NCI-H226 (cell line): Measurements from ENCODE around the gene CNDP2.
A peak's percentile ranks its signal among the peaks of the same experiment; 100 is the strongest.
"Not testable (repeated sequence)": the region's sequence is repeated elsewhere in the genome, so short reads cannot be mapped to it uniquely, and the experiment has no call there.

Experiments used
- DNase-seq: peaks from one replicate; pipeline ENCODE4 v3.0.0-alpha.2; 2015

CNDP2 gene

GRCh38 chr18:74541703-74542555 is 45.8 kb downstream of the CNDP2 start:
- no peak for DNase-seq

DNA sequence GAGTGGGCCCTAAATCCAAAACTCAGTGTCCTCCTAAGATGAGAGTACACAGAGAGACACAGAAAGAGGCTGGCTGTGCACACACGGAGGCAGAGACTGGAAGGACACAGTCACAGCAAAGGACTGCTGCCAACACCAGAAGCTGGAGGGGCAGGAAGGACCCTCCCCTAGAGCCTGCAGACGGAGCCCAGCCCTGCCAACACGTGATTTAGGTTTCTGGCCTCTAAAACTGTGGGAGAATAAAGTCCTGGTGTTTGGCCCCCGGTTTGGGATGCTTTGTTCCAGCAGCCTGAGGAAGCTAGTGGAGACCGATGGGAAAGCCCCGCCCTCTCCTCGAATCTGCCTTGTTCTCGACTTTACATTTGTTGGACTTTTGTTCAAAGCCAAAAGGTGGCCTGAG is 48.7 kb downstream of the CNDP2 start:
- DNase-seq: no peak

GRCh38 chr18:74546007-74546406 is 49.8 kb downstream of the CNDP2 start:
- DNase-seq: no peak

DNA sequence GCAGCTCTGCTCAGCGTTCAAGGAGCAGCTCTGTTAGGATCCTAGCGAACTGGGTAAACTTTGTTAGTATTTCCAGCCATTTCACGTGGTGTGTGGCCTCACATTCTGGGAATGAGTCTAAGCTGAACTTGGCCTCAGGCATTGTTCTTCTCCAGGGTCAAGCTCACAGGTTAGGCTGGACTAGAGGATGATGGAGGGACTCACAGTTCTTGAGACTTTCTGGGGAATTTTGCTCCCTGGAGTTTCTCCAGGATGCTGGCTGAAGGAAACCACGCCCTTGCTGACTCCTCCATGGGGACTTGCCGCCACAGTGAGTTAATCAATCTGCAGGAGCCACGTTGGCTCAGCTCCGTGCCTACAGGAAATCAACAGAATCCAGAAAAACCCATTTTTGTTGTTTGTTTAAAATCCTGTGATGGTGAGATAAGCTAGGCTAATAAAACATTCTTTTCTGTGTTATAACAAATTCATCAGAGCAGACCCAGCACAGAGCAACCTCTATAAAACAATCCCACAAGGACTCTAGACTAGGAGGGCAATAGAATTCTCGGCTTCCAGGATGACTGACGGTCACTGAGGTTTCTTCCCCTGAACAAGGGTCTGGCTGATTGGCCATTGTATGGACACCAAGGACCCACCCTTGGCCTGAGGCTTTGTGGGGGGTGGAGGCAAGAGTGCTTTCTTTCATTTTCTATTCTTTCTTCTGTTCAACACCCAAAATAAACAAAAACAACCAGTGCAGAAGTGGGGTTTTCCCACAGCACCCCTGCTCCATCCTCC is 50.8 kb downstream of the CNDP2 start:
- peak; percentile 3 for DNase-seq

GRCh38 chr18:74547860-74548259 is 51.7 kb downstream of the CNDP2 start:
- no peak for DNase-seq

- DNase-seq: no peak
Observed at GRCh38 chr18:74549591-74550104, 53.5 kb downstream of the CNDP2 start.

DNA sequence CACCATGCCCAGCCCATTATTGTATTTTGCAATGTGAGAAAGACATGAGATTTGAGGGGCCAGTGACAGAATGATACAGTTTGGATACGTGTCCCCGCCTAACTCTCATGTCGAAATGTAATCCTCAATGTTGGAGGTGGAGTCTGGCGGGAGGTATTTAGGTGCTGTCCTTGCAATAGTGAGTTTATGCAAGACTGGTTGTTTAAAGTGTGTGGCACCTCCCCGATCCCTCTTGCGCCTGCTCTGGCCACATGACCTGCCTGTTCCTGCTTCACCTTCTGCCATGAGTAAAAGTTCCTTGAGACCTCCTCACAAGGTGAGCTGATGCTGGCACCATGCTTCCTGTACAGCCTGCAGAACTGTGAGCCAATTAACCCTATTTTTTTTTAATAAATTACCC is 54.7 kb downstream of the CNDP2 start:
- no peak for DNase-seq

DNA sequence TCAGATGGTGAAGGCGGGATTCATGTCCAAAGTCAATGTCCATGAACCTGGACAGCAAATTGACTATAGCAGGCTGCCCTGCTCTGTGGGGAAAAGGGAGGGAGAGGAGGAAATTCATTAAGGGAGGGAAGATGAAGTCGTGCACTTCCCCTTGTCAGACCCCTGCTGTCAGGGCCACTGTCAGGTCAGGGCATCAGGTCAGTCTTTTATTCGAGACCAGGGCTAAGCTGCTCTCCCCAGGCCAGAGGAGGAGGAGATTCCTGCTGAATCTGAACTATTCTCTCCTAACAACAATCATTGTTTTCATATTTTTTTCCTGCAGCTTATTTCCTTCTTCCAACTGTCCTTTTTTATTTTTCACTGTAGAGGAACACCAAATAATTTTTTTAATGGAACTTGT is 55.3 kb downstream of the CNDP2 start:
- DNase-seq: no peak

GRCh38 chr18:74551936-74552555 is 55.9 kb downstream of the CNDP2 start:
- peak; percentile 9 for DNase-seq

DNA sequence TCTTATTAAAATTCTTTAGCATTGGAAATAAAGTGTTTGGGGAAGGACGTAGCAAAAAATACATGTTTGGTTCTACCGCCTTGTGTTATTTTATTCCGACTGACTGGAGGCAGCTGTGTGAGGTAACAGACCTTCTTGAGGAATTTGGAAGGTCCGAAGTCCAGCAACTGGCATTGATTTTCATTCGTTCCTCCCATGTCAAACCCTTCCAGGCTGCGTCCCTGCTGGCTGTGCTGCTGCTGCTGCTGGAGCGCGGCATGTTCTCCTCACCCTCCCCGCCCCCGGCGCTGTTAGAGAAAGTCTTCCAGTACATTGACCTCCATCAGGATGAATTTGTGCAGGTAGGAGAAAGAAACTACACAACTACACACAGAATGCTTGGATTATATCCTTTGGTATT is 60.0 kb downstream of the CNDP2 start:
- DNase-seq: no peak

DNA sequence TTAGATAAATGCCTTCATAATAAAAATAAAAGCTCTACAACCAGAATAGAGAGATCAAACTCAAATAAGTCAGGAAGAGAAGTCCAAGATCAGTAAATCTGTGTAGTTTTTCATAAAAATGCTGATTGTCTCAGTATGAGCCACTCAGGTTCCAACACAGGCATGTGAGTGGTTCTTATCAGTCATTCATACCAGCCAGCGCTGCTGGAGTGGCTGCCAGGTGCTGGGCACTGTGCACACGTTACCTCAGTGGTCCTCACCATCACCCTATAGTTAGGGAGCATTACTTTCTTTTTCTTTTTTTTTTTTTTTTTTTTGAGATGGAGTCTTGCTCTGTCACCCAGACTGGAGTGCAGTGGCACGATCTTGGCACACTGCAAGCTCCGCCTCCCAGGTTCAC is 61.9 kb downstream of the CNDP2 start:
- no peak for DNase-seq

GRCh38 chr18:74562131-74562730 is 66.1 kb downstream of the CNDP2 start:
- DNase-seq: no peak

GRCh38 chr18:74562775-74563174 is 66.6 kb downstream of the CNDP2 start:
- no peak for DNase-seq

DNA sequence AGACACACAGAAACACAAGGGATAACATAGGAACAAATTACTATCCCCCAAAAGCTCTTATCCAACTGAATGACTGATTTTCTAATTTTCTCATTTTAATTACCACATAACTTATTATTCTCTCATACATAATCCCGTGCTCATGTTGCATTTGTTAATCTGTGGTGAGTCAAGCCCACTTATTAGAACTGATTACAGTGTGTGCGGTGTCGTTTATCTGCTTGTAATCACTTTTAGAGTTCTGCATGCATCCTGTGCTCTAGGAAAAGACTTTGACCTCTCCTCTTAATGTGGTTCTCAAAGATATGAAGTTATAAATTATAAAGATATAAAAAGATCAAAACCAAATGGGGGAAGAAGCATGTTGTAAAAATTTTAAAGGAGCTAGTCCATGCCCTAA is 67.8 kb downstream of the CNDP2 start:
- DNase-seq: no peak

DNA sequence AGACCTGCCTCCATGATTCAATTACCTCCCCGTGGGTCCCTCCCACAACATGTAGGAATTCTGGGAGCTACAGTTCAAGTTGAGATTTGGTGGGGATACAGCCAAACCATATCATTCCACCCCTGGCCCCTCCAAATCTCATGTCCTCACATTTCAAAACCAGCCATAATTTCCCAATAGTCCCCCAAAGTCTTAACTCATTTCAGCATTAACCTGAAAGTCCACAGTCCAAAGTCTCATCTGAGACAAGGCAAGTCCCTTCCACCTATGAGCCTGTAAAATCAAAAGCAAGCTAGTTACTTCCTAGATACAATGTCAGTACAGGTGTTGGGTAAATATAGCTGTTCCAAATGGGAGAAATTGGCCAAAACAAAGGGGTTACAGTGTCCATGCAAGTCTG is 69.0 kb downstream of the CNDP2 start:
- DNase-seq: not testable (repeated sequence)

DNA sequence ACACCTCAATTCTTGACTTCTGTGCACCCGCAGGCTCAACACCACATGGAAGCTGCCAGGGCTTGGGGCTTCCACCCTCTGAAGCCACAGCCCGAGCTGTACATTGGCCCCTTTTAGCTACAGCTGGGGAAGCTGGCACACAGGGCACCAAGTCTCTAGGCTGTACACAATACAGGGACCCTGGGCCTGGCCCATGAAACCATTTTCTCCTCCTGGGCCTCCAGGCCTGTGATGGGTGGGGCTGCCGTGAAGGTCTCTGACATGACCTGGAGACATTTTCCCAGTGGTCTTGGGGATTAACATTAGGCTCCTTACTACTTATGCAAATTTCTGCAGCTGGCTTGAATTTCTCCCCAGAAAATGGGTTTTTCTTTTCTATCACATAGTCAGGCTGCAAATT is 69.8 kb downstream of the CNDP2 start:
- DNase-seq: not testable (repeated sequence)

GRCh38 chr18:74567822-74568221 is 71.7 kb downstream of the CNDP2 start:
- no peak for DNase-seq

GRCh38 chr18:74569401-74569800 is 73.2 kb downstream of the CNDP2 start:
- DNase-seq: no peak

DNA sequence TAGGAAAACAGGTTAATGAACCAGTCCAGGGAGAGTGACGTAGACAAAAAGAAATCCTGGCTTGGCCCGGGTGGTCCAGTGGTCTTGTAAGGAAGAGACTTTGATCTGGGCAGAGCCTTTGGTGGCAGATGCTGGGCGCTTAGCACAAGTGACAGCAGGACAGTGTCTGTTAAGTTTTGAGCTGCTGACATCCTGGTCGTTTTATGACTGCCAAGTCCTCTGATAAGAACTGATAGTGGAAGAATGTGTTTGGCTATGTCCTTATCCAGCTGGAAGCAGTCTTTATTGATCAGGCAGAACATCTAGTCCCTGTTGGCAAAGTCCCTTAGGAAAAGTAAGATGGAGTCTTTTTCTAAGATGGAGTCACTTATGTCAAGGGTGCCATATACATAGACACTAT is 74.1 kb downstream of the CNDP2 start:
- no peak for DNase-seq

- DNase-seq: no peak
Observed at GRCh38 chr18:74571895-74572680, 75.9 kb downstream of the CNDP2 start.

DNA sequence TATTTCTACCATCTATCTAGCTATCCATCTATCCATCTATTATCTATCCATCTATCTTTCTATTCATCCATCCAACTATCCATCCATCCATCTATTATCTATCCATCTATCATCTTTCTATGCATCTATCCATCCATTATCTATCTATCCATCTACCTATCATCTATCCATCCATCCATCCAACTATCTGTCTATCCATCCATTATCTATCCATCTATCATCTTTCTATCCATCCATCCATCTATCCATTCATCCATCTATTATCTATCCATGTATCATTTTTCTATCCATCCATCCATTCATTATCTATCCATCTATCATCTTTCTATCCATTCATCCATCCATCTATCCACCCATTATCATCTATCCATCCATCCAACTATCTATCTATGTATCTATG is 76.9 kb downstream of the CNDP2 start:
- DNase-seq: no peak
